Stimulated activated CD8-positive, alpha-beta memory T cell treated with anti-CD3 and anti-CD28 coated beads, Interleukin-7, amount 100 ng/mL, for 4 hours (primary cell): ENCODE data around the gene EEF1A1.

Source experiments
- DNase-seq, 2 donors: peaks; one replicate each; pipeline ENCODE4 v3.0.0-alpha.2; 2020; ENCODE audit warnings: low read depth in 2 of 2

EEF1A1 gene

GRCh38 chr6:73505142-73505541 is 15.7 kb downstream of the EEF1A1 start:
- DNase-seq = no peak

DNA sequence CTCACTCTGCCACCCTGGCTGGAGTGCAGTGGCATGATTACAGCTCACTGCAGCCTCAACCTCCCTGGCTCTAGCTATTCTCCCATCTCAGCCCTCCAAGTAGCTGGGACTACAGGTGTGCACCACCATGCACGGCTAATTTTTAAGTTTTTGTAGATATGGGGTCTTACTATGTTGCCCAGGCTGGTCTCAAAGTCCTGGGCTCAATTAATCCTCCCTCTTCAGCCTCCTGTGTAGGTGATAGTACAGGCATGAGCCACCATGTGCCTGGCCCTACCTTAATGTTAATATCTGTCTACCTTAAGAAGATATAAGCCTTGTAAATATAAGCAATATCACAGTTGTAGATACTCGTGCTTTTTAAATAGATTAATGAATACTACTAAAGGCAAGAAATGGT is 16.7 kb downstream of the EEF1A1 start:
- DNase-seq = no peak

GRCh38 chr6:73503027-73503772 is 17.6 kb downstream of the EEF1A1 start:
- no peak for DNase-seq

DNA sequence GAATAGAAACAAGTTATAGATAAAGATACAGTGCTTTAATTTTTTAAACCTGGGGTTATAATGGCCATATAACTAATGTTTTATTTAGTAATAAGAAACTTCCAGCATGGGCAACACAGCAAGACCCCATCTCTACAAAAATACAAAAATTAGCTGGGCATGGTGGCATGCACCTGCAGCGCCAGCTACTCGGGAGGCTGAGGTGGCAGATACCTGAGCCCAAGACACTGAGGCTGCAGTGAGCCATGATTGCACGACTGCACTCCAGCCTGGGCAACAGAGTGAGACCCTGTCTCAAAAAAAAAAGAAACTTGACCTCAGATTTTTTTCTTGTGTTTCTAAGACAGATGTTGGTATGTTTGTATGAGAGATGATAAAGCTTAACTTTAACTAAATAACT is 22.9 kb downstream of the EEF1A1 start:
- no peak for DNase-seq

- DNase-seq = no peak
These were observed 29.5 kb downstream of the EEF1A1 start for GRCh38 chr6:73491377-73491776.

DNA sequence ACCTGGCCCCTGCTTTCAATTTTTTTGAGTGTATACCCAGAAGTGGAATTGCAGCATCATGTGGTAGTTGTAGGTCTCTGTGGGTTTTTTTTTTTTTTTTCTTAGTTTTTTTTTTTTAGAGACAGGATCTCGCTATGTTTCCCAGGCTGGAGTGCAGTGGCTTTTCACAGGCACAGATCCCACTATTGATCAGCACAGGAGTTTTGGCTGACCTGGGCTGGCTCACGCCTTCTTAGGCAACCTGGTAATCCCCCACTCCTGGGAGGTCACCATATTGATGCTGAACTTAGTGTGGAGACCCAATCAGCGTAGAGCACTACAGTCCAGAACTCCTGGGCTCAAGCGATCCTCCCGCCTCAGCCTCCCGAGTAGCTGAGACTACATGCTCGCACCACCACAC is 33.4 kb downstream of the EEF1A1 start:
- DNase-seq = no peak

- no peak for DNase-seq
These were observed 36.4 kb downstream of the EEF1A1 start for GRCh38 chr6:73484438-73484837.

DNA sequence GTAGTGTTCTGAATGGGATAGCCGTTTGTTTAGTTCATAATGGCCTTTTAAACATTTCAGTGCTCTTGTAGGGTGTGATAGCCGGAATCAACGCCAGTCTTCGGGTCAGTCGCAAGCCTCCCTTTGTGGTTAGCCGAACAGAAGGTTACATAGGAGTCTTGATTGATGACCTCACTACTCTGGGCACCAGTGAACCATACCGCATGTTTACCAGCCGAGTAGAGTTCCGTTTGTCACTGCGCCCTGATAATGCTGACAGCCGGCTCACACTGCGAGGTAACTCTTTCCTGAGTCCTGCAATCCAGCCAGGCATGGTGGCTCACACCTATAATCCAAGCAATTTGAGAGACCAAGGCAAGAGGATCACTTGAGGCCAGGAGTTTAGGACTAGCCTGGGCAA is 38.9 kb downstream of the EEF1A1 start:
- no peak for DNase-seq

DNA sequence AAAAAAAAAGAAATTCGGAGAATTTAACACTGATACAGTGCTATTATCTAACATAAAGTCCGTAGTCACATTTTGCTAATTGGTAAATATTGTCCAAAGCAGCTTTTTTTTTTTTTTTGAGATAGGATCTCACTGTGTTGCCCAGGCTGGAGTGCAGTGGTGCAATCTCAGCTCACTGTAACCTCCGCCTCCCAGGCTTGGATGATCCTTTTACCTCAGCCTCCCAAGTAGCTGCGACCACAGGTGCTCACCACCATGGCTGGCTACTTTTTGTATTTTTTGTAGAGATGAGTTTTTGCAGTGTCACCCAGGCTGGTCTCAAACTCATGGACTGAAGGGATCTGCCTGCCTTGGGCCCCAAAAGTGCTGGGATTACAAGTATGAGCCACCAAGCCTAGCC is 43.4 kb downstream of the EEF1A1 start:
- DNase-seq = no peak

- DNase-seq = no peak
These were observed 44.1 kb downstream of the EEF1A1 start for GRCh38 chr6:73476723-73477122.

- no peak for DNase-seq
These were observed 49.0 kb downstream of the EEF1A1 start for GRCh38 chr6:73471686-73472290.
